ENCODE data around the gene PROKR2. TPM values are rescaled to one million over a fixed set of nuclear protein-coding genes. Genes with fewer than 3 reads are reported as not detected.

PROKR2 gene
- total and polyA plus RNA-seq, 10 of the 15 experiments (the other 5 are each of a cell fraction or from before 2014, with no cell fraction given): not detected

- CTCF ChIA-PET: no interaction called here
- intact Hi-C loops (cut with micrococcal nuclease; ENCODE audit: unreplicated experiment) (no loop called here), in situ Hi-C loops (cut with MboI) (no loop called here)
- Histone ChIP-seq H3K36me3 (ENCODE audit: control insufficient read depth in 2 of 2, insufficient read depth in 2 of 2, low read length in 1 of 2) (no peaks in the 10 kb centered on the region), H3K79me2 (ENCODE audit: control insufficient read depth, insufficient read depth, low read length) (no peaks in the 10 kb centered on the region), H3K4me2 (ENCODE audit: control insufficient read depth, insufficient read depth) (no peak overlapping the region), H3K9me3 (replicated peaks; ENCODE audit: control insufficient read depth, insufficient read depth, low read length) (no peaks in the 10 kb centered on the region), H3K27ac (ENCODE audit: control insufficient read depth, insufficient read depth) (no peak overlapping the region), H3K4me3 (no peak overlapping the region), H4K20me1 (ENCODE audit: control insufficient read depth, insufficient read depth) (no peaks in the 10 kb centered on the region), H3K27me3 (replicated peaks in 1 of 2; ENCODE audit: control insufficient read depth in 2 of 2, insufficient read depth in 2 of 2, low read length in 1 of 2) (no peaks in the 10 kb centered on the region; a peak in 1 of 4 replicates), H3K9ac (ENCODE audit: control insufficient read depth, insufficient read depth, low read length) (no peak overlapping the region), H3K4me1 (ENCODE audit: control insufficient read depth, insufficient read depth, low read length) (no peaks in the 10 kb centered on the region), H2AFZ (ENCODE audit: control insufficient read depth, low read depth, low read length) (no peak overlapping the region)
- RAD21 ChIA-PET (ENCODE audit: unreplicated experiment): no interaction called here
- no TSS peak for BruUV-seq (replicated peaks)
- DNase-seq (ENCODE audit: low read depth, low spot score) (no peak), FAIRE-seq (no peak), ATAC-seq (no peak)
- POLR2A ChIA-PET: no interaction called here
- SMC1A ChIA-PET (ENCODE audit: uncharacterized antibody, unreplicated experiment): no interaction called here
- WGBS (ENCODE audit: insufficient coverage, insufficient replicate concordance, low lambda C conversion rate, missing lambda C conversion rate): 22% methylated on average over 2 of the region's 2 CpGs
- TF ChIP-seq CREM (IDR thresholded peaks at IDR 0.05; ENCODE audit: low read depth) (no peak), TAF1 (IDR thresholded peaks at IDR 0.05; ENCODE audit: borderline replicate concordance, low read depth, low read length) (no peak), ATF2 (IDR thresholded peaks at IDR 0.05; ENCODE audit: low read length) (no peak), GABPA (IDR thresholded peaks at IDR 0.05; ENCODE audit: low read depth) (no peak), EGR1 (IDR thresholded peaks at IDR 0.05; ENCODE audit: borderline replicate concordance in 1 of 2, low read depth in 2 of 2, low read length in 2 of 2) (no peak), TCF3 (IDR thresholded peaks at IDR 0.05; ENCODE audit: borderline replicate concordance, insufficient read depth, low read depth, low read length) (no peak), ZNF592 (IDR thresholded peaks at IDR 0.05) (no peak), IKZF1 (conservative IDR thresholded peaks at IDR 0.05) (no peak), ZNF622 (IDR thresholded peaks at IDR 0.05) (no peak), PAX8 (IDR thresholded peaks at IDR 0.05) (no peak), PBX3 (IDR thresholded peaks at IDR 0.05; ENCODE audit: insufficient replicate concordance, low read depth, low read length) (no peak), CTCF (IDR thresholded peaks at IDR 0.05 in 2 of 3, conservative IDR thresholded peaks at IDR 0.05 in 1 of 3; ENCODE audit: control insufficient read depth in 2 of 3, extremely low read depth in 1 of 3, insufficient read depth in 1 of 3, low read depth in 3 of 3, low read length in 3 of 3) (no peak), ZSCAN29 (IDR thresholded peaks at IDR 0.05) (no peak), SRF (IDR thresholded peaks at IDR 0.05; ENCODE audit: low read depth in 2 of 2, low read length in 2 of 2) (no peak), JUND (IDR thresholded peaks at IDR 0.05; ENCODE audit: low read depth, low read length) (no peak), CBX3 (IDR thresholded peaks at IDR 0.05; ENCODE audit: borderline replicate concordance, low read depth) (no peak)
Observed at GRCh38 chr20:5354901-5355300, 38.1 kb upstream of the PROKR2 start.

Measured in GM12878 (cell line).